HepG2 (cell line): ENCODE measurements around the gene NPPA. TPM values are rescaled to one million over a fixed set of nuclear protein-coding genes. Genes with fewer than 3 reads are reported as not detected.
A peak's percentile ranks its signal among the peaks of the same experiment; 100 is the strongest.

Source experiments
- ATM ChIP-seq: fragments of 450-650 bp; IDR thresholded peaks from 2 replicates; pipeline ENCODE4 v1.7.1; 2017; ENCODE audit warnings: mild to moderate bottlenecking, borderline replicate concordance
- CBFB ChIP-seq: sonication (generic); formaldehyde crosslinking; IDR thresholded peaks from 2 replicates; pipeline ENCODE4 v1.4.0; 2020; ENCODE audit warnings: missing genetic modification reagents
- CHCHD3 ChIP-seq: sonication (generic); formaldehyde crosslinking; IDR thresholded peaks from 2 replicates; pipeline ENCODE4 v1.8.0; 2022; ENCODE audit warnings: mild to moderate bottlenecking, missing genetic modification reagents, moderate library complexity
- DBP ChIP-seq: sonication (generic); formaldehyde crosslinking; IDR thresholded peaks from 2 replicates; pipeline ENCODE4 v1.4.0; 2020; ENCODE audit warnings: missing genetic modification reagents; ENCODE audit errors: not compliant biosample characterization
- FOXM1 ChIP-seq: sonication (generic); formaldehyde crosslinking; IDR thresholded peaks from 2 replicates; pipeline ENCODE4 v1.5.0; 2020; ENCODE audit warnings: missing genetic modification reagents
- MXI1 ChIP-seq: IDR thresholded peaks from 3 replicates; pipeline ENCODE4 v1.6.1; 2012; ENCODE audit warnings: low read depth, low read length, inconsistent platforms, borderline replicate concordance
- NFKB2 ChIP-seq: sonication (generic); formaldehyde crosslinking; IDR thresholded peaks from 2 replicates; pipeline ENCODE4 v1.4.0; 2020; ENCODE audit warnings: missing genetic modification reagents, borderline replicate concordance
- NR2F6 ChIP-seq, 2 experiments: IDR thresholded peaks; 2 replicates each; pipeline ENCODE4 v1.6.1; 2016; ENCODE audit warnings: antibody characterized with exemption in 1 of 2, mild to moderate bottlenecking in 1 of 2
- PAX8 ChIP-seq: sonication (generic); formaldehyde crosslinking; IDR thresholded peaks from 2 replicates; pipeline ENCODE4 v1.8.0; 2022; ENCODE audit warnings: mild to moderate bottlenecking, missing genetic modification reagents, borderline replicate concordance
- PHB2 ChIP-seq: fragments of 450-650 bp; IDR thresholded peaks from 2 replicates; pipeline ENCODE4 v1.6.1; 2018; ENCODE audit not compliant: partially characterized antibody
- POLR2AphosphoS5 ChIP-seq: IDR thresholded peaks from 2 replicates; pipeline ENCODE4 v1.6.1; 2012; ENCODE audit warnings: low read depth, low read length
- RBFOX2 ChIP-seq: fragments of 200-400 bp; formaldehyde crosslinking; IDR thresholded peaks from 2 replicates; pipeline ENCODE4 v1.6.1; 2017; ENCODE audit warnings: low read depth, mild to moderate bottlenecking, low read length
- RBM22 ChIP-seq: fragments of 200-400 bp; formaldehyde crosslinking; optimal IDR thresholded peaks from 2 replicates; pipeline ENCODE3; 2017; ENCODE audit warnings: mild to moderate bottlenecking, low read length, moderate library complexity
- RXRB ChIP-seq: IDR thresholded peaks from 2 replicates; pipeline ENCODE4 v1.6.1; 2016; ENCODE audit warnings: borderline replicate concordance, missing genetic modification reagents, missing compliant biosample characterization
- SNAPC5 ChIP-seq: sonication (generic); formaldehyde crosslinking; IDR thresholded peaks from 2 replicates; pipeline ENCODE4 v1.8.1; 2023; ENCODE audit warnings: mild to moderate bottlenecking, missing genetic modification reagents, borderline replicate concordance
- ZBTB33 ChIP-seq: sonication (generic); formaldehyde crosslinking; IDR thresholded peaks from 2 replicates; pipeline ENCODE4 v1.4.0; 2020; ENCODE audit warnings: missing genetic modification reagents
- ZNF124 ChIP-seq: sonication (generic); formaldehyde crosslinking; IDR thresholded peaks from 2 replicates; pipeline ENCODE4 v1.4.0; 2020; ENCODE audit warnings: missing genetic modification reagents
- ZNF160 ChIP-seq: sonication (generic); formaldehyde crosslinking; IDR thresholded peaks from 2 replicates; pipeline ENCODE4 v1.8.0; 2022; ENCODE audit warnings: mild to moderate bottlenecking, inconsistent platforms, missing genetic modification reagents
- ZNF547 ChIP-seq: sonication (generic); formaldehyde crosslinking; IDR thresholded peaks from 2 replicates; pipeline ENCODE4 v1.5.1; 2020; ENCODE audit warnings: mild to moderate bottlenecking, missing genetic modification reagents
- ZNF609 ChIP-seq: sonication (generic); formaldehyde crosslinking; IDR thresholded peaks from 2 replicates; pipeline ENCODE4 v1.4.0; 2020; ENCODE audit warnings: mild to moderate bottlenecking, missing genetic modification reagents, borderline replicate concordance
- ZNF788 ChIP-seq: sonication (generic); formaldehyde crosslinking; IDR thresholded peaks from 2 replicates; pipeline ENCODE4 v1.5.0; 2020; ENCODE audit warnings: mild to moderate bottlenecking, missing genetic modification reagents, borderline replicate concordance
- polyA plus RNA-seq, 8 experiments: library from polyadenylated mRNA; depleted of rRNA in 3 of 8; stranded (reverse) in 7 of 8; unstranded in 1 of 8; fragments of >200 nt; fragmentation: Illumina TruSeq in 4 of 8; extraction: Trizol in 4 of 8; gene quantifications; 2 replicates each; pipeline versions ENCODE4 v1.2.1 to v1.2.3, GENCODE V29; 2011 to 2016; ENCODE audit warnings: low read depth in 4 of 8, missing spikeins in 1 of 8, mixed read lengths in 1 of 8; ENCODE audit not compliant: insufficient read depth in 1 of 8
- total RNA-seq, 5 experiments: library from RNA; depleted of rRNA; stranded (reverse); fragments of >200 nt; fragmentation: Illumina TruSeq; extraction: Trizol; gene quantifications; 2 replicates each; pipeline ENCODE4 v1.2.3, GENCODE V29; 2016; ENCODE audit warnings: low read depth in 1 of 5

Gene NPPA
- total and polyA plus RNA-seq, 2 of the 13 experiments (the other 11 are each of a cell fraction or from before 2014, with no cell fraction given), result not detected

- TF ChIP-seq ATM (no peak), CBFB (CRISPR knock-in tag) (peak; percentile 48; the same call in 1 of the 2 replicates), ZNF609 (CRISPR knock-in tag) (no peak), NFKB2 (CRISPR knock-in tag) (no peak; the same call in 1 of the 2 replicates), ZNF547 (no peak), RBM22 (peak; percentile 45), DBP (CRISPR knock-in tag) (no peak), ZNF160 (CRISPR knock-in tag) (no peak), SNAPC5 (CRISPR knock-in tag) (no peak), FOXM1 (no peak), ZNF124 (CRISPR knock-in tag) (0 out of 2 replicates have a peak, but pooled peaks have one; percentile 45), MXI1 (peak; percentile 59; the same call in 1 of the 3 replicates), PHB2 (no peak), PAX8 (CRISPR knock-in tag) (no peak), NR2F6 (IDR thresholded peaks at IDR 0.05) (no peak), NR2F6 (CRISPR knock-in tag; IDR thresholded peaks at IDR 0.05) (peak; percentile 31; the same call in 1 of the 2 replicates), ZNF788 (CRISPR knock-in tag) (no peak), RXRB (peak; percentile 41; the same call in 1 of the 2 replicates), RBFOX2 (0 out of 2 replicates have a peak, but pooled peaks have one; percentile 25), CHCHD3 (no peak), ZBTB33 (peak; percentile 76), POLR2AphosphoS5 (no peak)
Observed at GRCh38 chr1:11838349-11839272, 9.0 kb downstream of the NPPA start (continued).
